Stimulated activated effector memory CD8-positive, alpha-beta T cell treated with anti-CD3 and anti-CD28 coated beads, Interleukin-12 subunit alpha, Interleukin-12 subunit beta, amount 100 ng/mL, for 72 hours (primary cell): ENCODE results near the gene NFIA.

Experiments
- ATAC-seq: fragments of 150-1000 bp; cut with Tn5 transposase; 2 replicates; pipeline ENCODE4 v1.10.0; 2021
- DNase-seq, 2 donors: peaks; one replicate each; pipeline ENCODE4 v3.0.0; 2021 to 2022; ENCODE audit warnings: low spot score in 2 of 2
- H3K27ac Mint-ChIP-seq: one replicate; pipeline ENCODE4 v1.8.0; 2022; ENCODE audit warnings: mild to moderate bottlenecking, mixed read lengths
- H3K36me3 Mint-ChIP-seq: one replicate; pipeline ENCODE4 v1.8.0; 2022; ENCODE audit warnings: mild to moderate bottlenecking, mixed read lengths
- H3K4me1 Mint-ChIP-seq: one replicate; pipeline ENCODE4 v1.8.0; 2022; ENCODE audit warnings: mixed read lengths
- H3K4me3 Mint-ChIP-seq: one replicate; pipeline ENCODE4 v1.8.0; 2022; ENCODE audit warnings: mild to moderate bottlenecking, mixed read lengths
- H3K9me3 Mint-ChIP-seq: one replicate; pipeline ENCODE4 v1.8.0; 2022; ENCODE audit warnings: mixed read lengths

The NFIA gene

GRCh38 chr1:61247051-61247825 is 164.9 kb downstream of the NFIA start:
- Mint-ChIP-seq H3K4me1 (peaks cover 14% of the 10 kb centered on the region), H3K9me3 (no peaks in the 10 kb centered on the region), H3K27ac (no peak overlapping the region), H3K4me3 (no peak overlapping the region), H3K36me3 (no peaks in the 10 kb centered on the region)
- ATAC-seq (peak; percentile 83), DNase-seq (no peak)

GRCh38 chr1:61247881-61248752 is 165.8 kb downstream of the NFIA start:
- Mint-ChIP-seq H3K27ac (no peak overlapping the region), H3K4me3 (no peak overlapping the region), H3K9me3 (no peaks in the 10 kb centered on the region), H3K4me1 (peaks cover 17% of the 10 kb centered on the region), H3K36me3 (no peaks in the 10 kb centered on the region)
- ATAC-seq: no peak
- DNase-seq: no peak

- ATAC-seq (no peak), DNase-seq (no peak)
- peaks cover 7% of the 10 kb centered on the region for H3K36me3 Mint-ChIP-seq
- H3K4me3 Mint-ChIP-seq: no peak overlapping the region
- H3K9me3 Mint-ChIP-seq: no peaks in the 10 kb centered on the region
- peaks cover 39% of the 10 kb centered on the region for H3K4me1 Mint-ChIP-seq
- H3K27ac Mint-ChIP-seq: no peak overlapping the region
Measured at GRCh38 chr1:61250933-61251332, 168.6 kb downstream of the NFIA start.

DNA sequence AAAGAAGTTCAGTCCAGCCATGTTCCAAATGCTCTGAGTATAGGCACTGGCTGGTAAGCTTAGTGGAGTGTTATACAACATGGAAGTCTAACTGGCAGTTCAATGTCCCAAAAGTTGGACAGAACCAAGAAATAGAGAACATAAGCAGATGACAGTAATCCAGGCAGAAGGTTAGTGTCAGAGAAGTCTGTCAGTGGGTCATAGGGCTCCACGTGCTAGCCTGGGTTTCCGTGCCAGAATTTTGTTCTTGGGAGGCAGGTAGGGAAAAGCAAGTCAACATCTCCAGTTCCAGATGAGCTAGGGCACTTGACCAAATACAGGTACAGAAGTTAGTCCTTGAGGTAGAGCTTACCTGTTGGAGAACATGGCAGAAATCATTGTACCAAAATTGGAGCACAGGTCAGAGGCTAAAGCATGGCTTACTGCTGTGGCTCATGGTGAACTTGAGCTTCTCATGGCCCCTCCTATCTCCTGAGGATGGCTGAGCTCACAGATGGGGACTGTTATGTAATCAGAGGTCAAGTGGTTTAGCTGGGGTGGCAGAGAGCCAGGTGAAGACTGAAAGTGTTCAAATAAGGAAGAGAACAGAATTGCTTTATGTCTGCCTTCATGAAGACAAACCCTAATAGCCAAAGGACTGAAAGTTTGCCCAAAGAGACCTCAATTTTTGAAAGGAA is 170.8 kb downstream of the NFIA start:
- peak; percentile 51 for ATAC-seq
- no peak for DNase-seq
- H3K4me3 Mint-ChIP-seq: no peak overlapping the region
- no peak overlapping the region for H3K27ac Mint-ChIP-seq
- H3K9me3 Mint-ChIP-seq: no peaks in the 10 kb centered on the region
- H3K4me1 Mint-ChIP-seq: peaks cover 30% of the 10 kb centered on the region
- peaks cover 7% of the 10 kb centered on the region for H3K36me3 Mint-ChIP-seq

GRCh38 chr1:61253912-61254633 is 171.7 kb downstream of the NFIA start:
- H3K27ac Mint-ChIP-seq: no peak overlapping the region
- H3K9me3 Mint-ChIP-seq: no peaks in the 10 kb centered on the region
- no peak for ATAC-seq
- no peak for DNase-seq
- peaks cover 7% of the 10 kb centered on the region for H3K36me3 Mint-ChIP-seq
- H3K4me3 Mint-ChIP-seq: peak overlapping the region; percentile 59
- peaks cover 30% of the 10 kb centered on the region for H3K4me1 Mint-ChIP-seq

DNA sequence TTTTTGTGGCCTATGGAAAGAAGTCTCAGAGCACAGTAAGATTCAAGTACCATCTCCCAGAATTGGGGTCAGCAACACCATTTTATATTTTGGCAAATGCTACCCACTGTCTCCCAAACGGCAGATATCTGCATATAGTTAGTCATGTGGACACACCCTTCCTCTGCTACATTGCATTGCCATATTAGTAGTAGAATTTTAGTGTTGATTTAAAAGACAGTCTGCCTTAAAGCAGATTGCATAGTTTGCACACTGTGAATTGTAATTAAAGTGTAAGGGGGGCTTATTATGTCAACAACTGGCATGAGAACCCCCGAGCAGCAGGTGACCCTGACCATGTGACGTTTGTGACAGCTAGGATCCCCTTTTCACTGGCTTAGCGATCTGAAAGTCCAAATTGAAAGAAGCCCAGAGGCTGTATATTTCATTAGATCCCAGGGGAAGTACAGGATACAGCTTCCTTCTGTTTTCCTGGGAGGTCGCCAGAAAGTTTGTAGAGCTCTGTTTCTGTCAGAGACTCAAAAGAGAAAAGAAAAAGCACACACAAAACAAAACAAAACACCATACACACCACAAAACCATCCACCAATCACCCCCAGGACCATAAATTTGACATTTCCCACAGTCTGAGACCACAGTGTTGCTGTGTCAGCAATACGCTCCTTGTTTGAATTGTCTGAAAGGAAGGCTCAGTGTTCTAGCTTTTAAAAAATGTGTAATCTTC is 172.4 kb downstream of the NFIA start:
- peak; percentile 84 for ATAC-seq
- peak overlapping the region; percentile 79 for H3K27ac Mint-ChIP-seq
- no peak for DNase-seq
- H3K36me3 Mint-ChIP-seq: peaks cover 7% of the 10 kb centered on the region
- H3K4me1 Mint-ChIP-seq: peaks cover 30% of the 10 kb centered on the region
- H3K4me3 Mint-ChIP-seq: peak overlapping the region; percentile 59
- no peaks in the 10 kb centered on the region for H3K9me3 Mint-ChIP-seq

DNA sequence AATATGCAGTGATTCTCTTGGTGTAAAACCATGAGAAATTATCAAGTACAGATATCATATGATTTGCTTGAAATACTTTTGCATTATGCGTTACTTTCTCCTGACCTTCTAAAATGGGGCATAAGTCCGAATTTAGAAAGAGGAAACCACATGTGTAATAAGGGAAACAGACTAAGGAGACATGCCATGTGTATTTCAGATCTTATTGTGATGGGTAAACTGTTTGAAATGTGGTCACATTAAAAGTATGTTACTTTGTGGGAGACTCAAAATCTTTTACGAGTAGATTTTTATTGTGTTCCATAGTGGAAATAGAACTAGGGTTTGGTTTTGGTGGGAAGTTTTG is 173.0 kb downstream of the NFIA start:
- Mint-ChIP-seq H3K36me3 (peaks cover 7% of the 10 kb centered on the region), H3K4me1 (peaks cover 30% of the 10 kb centered on the region), H3K27ac (peak overlapping the region; percentile 79), H3K4me3 (peak overlapping the region; percentile 59), H3K9me3 (no peaks in the 10 kb centered on the region)
- ATAC-seq: peak; percentile 45
- no peak for DNase-seq

GRCh38 chr1:61259379-61260148 is 177.2 kb downstream of the NFIA start:
- H3K4me3 Mint-ChIP-seq: no peak overlapping the region
- H3K9me3 Mint-ChIP-seq: no peaks in the 10 kb centered on the region
- H3K4me1 Mint-ChIP-seq: peaks cover 12% of the 10 kb centered on the region
- DNase-seq (no peak), ATAC-seq (no peak)
- H3K36me3 Mint-ChIP-seq: peaks cover 7% of the 10 kb centered on the region
- H3K27ac Mint-ChIP-seq: no peak overlapping the region

DNA sequence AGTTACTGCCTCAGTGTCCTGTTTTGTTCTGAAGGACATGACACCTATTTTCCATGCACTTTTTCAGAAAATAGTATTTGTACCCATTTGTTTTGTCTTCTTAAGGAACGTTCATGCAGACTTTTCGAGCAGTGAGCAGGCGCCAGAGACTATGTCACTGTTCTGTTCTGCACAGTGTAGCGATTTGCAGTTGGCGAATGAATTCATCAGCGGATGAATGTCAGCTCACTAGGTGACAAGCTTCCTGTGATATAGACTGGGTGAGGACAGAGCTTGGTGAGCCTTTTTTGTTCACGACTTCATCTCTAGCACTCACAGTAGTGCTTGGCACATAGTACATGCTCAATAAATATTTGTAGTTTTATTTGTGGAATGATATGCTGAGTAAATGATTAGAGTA is 177.8 kb downstream of the NFIA start:
- Mint-ChIP-seq H3K27ac (no peak overlapping the region), H3K4me3 (no peak overlapping the region)

DNA sequence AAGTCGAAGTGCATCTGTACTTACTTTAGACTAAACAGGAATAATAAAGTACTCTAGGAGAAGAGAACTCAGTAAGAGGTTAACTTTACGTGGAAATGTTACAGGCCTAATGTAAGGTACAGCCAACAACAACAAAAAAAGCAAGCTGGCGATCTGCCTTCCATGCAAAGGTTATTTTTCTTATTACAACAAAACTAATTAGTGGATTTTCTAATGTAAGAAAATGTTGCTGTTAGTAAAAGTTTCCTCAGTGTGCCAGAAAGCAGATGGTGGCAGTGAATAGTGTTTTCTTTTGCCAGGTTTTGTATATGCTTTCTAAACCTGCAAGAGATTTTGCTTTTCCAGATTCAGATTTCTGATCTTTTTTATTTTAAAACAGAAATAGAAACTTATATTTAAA is 179.2 kb downstream of the NFIA start:
- H3K9me3 Mint-ChIP-seq: no peaks in the 10 kb centered on the region
- no peaks in the 10 kb centered on the region for H3K36me3 Mint-ChIP-seq
- no peak overlapping the region for H3K4me3 Mint-ChIP-seq
- DNase-seq (no peak), ATAC-seq (no peak)
- no peaks in the 10 kb centered on the region for H3K4me1 Mint-ChIP-seq
- H3K27ac Mint-ChIP-seq: no peak overlapping the region

More for the DNA sequence above, 177.8 kb downstream of the NFIA start:
- peaks cover 2% of the 10 kb centered on the region for H3K36me3 Mint-ChIP-seq
- ATAC-seq (no peak), DNase-seq (no peak)
- H3K4me1 Mint-ChIP-seq: peaks cover 6% of the 10 kb centered on the region
- no peaks in the 10 kb centered on the region for H3K9me3 Mint-ChIP-seq

DNA sequence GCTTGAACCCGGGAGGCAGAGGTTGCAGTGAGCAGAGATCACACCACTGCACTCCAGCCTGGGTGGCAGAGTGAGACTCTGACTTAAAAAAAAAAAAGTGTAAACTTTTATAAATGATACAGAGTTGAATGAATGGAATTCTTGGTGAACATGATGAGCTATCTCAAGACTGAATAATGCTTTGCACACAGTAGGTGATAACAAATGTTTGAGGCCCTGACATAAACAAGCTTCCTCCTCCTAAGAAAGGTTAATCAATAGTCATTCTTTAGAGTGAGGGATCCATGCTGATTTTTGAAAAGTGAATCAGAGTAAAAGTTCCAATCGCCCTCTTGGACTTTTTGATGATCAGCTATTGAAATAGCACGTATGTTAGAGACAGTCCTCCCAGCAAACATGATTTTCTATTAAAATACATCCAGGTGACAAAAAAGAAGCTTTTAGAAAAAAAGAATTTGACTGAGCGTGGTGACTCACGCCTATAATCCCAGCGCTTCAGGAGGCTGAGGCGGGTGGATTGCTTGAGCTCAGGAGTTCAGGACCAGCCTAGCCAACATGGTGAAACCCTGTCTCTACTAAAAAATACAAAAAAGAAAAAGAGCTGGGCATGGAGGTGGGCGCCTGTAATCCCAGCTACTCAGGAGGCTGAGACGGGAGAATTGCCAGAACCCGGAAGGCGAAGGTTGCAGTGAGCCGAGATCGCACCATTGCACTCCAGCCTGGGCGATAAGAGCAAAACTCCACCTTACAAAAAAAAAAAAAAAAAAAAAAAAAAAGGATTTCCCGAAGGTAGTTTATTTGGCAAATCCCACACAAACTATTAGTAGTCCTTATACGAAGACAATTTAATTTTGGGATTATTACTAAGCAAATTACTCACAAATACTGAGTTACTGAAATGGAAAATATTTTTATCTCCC is 181.8 kb downstream of the NFIA start:
- H3K36me3 Mint-ChIP-seq: no peaks in the 10 kb centered on the region
- H3K9me3 Mint-ChIP-seq: no peaks in the 10 kb centered on the region
- ATAC-seq: no peak
- no peak for DNase-seq
- no peak overlapping the region for H3K27ac Mint-ChIP-seq
- H3K4me1 Mint-ChIP-seq: peaks cover 18% of the 10 kb centered on the region
- no peak overlapping the region for H3K4me3 Mint-ChIP-seq

GRCh38 chr1:61264825-61265242 is 182.5 kb downstream of the NFIA start:
- Mint-ChIP-seq H3K9me3 (no peaks in the 10 kb centered on the region), H3K4me3 (no peak overlapping the region), H3K27ac (no peak overlapping the region), H3K36me3 (no peaks in the 10 kb centered on the region), H3K4me1 (peaks cover 25% of the 10 kb centered on the region)
- ATAC-seq (no peak), DNase-seq (no peak)

GRCh38 chr1:61265665-61266064 is 183.3 kb downstream of the NFIA start:
- DNase-seq: no peak
- Mint-ChIP-seq H3K27ac (no peak overlapping the region), H3K4me1 (peaks cover 33% of the 10 kb centered on the region), H3K9me3 (no peaks in the 10 kb centered on the region), H3K36me3 (no peaks in the 10 kb centered on the region), H3K4me3 (no peak overlapping the region)
- no peak for ATAC-seq
